Uterus (tissue), 4 donors: ENCODE measurements around the gene MAN2C1. TPM values are rescaled to one million over a fixed set of nuclear protein-coding genes. Genes with fewer than 3 reads are reported as not detected.

ENCODE experiments used
- DNase-seq, 2 donors: peaks; one replicate each; pipeline ENCODE4 v3.0.0-alpha.2; 2019 to 2020
- H3K27ac ChIP-seq, 2 donors: fragments of 200-600 bp; sonication (generic); 1 replicate in 1 of 2; 2 replicates in 1 of 2; pipeline ENCODE4 v1.5.1; 2016 to 2018
- H3K27me3 ChIP-seq, 2 donors: fragments of 200-600 bp; sonication (generic); one replicate each; pipeline ENCODE4 v1.5.1; 2018 to 2019; ENCODE audit warnings: control low read depth in 1 of 2
- H3K36me3 ChIP-seq, 2 donors: fragments of 200-600 bp; sonication (generic); one replicate each; pipeline ENCODE4 v1.5.1; 2019; ENCODE audit warnings: control low read depth in 1 of 2
- H3K4me1 ChIP-seq, 2 donors: fragments of 200-600 bp; sonication (generic); one replicate each; pipeline ENCODE4 v1.5.1; 2018 to 2019; ENCODE audit warnings: control low read depth in 1 of 2
- H3K4me3 ChIP-seq, 2 donors: fragments of 200-600 bp; sonication (generic); 1 replicate in 1 of 2; 2 replicates in 1 of 2; pipeline ENCODE4 v1.5.1; 2018 to 2019; ENCODE audit warnings: mild to moderate bottlenecking in 1 of 2
- H3K9me3 ChIP-seq, 2 donors: fragments of 200-600 bp; sonication (generic); one replicate each; pipeline ENCODE4 v1.5.1; 2019; ENCODE audit warnings: control low read depth in 1 of 2
- POLR2A ChIP-seq, 2 donors: fragments of 450-650 bp; IDR thresholded peaks; one replicate each; pipeline ENCODE4 v1.6.1; 2016; ENCODE audit warnings: antibody characterized with exemption in 2 of 2, mild to moderate bottlenecking in 1 of 2, moderate library complexity in 1 of 2
- intact Hi-C: fragments of 100-400 bp; cut with DNase I; formaldehyde crosslinking; loops from one replicate; pipeline ENCODE4 v1.15.1; 2023; ENCODE audit warnings: low total_unique reads
- microRNA counts, 2 donors: library from miRNA; unstranded; fragments of <30 nt; microRNA quantifications; one replicate each; lab custom pipeline; 2016 to 2017
- microRNA-seq: library from miRNA; unstranded; fragments of <30 nt; microRNA quantifications from one replicate; pipeline ENCODE4, GENCODE V29; 2016; ENCODE audit warnings: borderline microRNAs expressed, borderline replicate concordance
- total RNA-seq, 4 donors: library from RNA; depleted of rRNA in 3 of 4; stranded (reverse); fragments of >200 nt in 3 of 4; gene quantifications; one replicate each; pipeline versions ENCODE4 v1.1.0 to v1.2.4, GENCODE V29; 2014 to 2023
- TF ChIP-seq, protein P1 (sequence below), 4 experiments: fragments of 200-600 bp in 2 of 4; fragments of 450-650 bp in 2 of 4; sonication (generic) in 2 of 4; IDR thresholded peaks; one replicate each; pipeline ENCODE4 v1.5.1; 2016 to 2019; ENCODE audit warnings: antibody characterized with exemption in 4 of 4, mild to moderate bottlenecking in 2 of 4, moderate library complexity in 1 of 4
- donor health status: DM: yes; HTN: yes; CAD: no.

MAN2C1 gene
- total RNA-seq, 4 donors from 2014 or later = 154 to 330 (median 180) TPM

DNA sequence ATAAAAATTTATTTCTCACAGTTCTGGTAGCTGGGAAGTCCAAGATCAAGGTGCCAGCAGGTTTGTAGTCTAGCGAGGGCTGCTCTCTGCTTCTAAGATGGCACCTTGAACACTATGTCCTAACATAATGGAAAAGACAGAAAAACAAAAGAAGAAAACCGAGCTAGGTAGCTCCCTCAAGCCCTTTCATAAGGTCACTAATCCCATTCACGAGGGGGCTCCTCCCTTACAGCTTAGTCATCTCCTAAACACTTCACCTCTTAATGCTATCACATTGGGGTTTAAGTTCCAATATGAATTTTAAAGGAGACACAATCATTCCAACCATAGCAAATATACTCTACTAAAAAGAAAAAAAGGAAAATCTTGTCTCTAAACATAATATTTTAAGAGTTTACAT lies 62.2 kb downstream of the MAN2C1 start:
- H3K4me3 ChIP-seq = no peak overlapping the region
- TF ChIP-seq, protein P1, sequence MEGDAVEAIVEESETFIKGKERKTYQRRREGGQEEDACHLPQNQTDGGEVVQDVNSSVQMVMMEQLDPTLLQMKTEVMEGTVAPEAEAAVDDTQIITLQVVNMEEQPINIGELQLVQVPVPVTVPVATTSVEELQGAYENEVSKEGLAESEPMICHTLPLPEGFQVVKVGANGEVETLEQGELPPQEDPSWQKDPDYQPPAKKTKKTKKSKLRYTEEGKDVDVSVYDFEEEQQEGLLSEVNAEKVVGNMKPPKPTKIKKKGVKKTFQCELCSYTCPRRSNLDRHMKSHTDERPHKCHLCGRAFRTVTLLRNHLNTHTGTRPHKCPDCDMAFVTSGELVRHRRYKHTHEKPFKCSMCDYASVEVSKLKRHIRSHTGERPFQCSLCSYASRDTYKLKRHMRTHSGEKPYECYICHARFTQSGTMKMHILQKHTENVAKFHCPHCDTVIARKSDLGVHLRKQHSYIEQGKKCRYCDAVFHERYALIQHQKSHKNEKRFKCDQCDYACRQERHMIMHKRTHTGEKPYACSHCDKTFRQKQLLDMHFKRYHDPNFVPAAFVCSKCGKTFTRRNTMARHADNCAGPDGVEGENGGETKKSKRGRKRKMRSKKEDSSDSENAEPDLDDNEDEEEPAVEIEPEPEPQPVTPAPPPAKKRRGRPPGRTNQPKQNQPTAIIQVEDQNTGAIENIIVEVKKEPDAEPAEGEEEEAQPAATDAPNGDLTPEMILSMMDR (IDR thresholded peaks at IDR 0.05) = no peak
- TF ChIP-seq POLR2A (IDR thresholded peaks at IDR 0.05) = no peak
- no peak for DNase-seq
- H3K4me1 ChIP-seq = no peaks in the 10 kb centered on the region
- intact Hi-C loops = no loop called here
- H3K36me3 ChIP-seq = no peaks in the 10 kb centered on the region
- H3K27ac ChIP-seq = no peak overlapping the region
- no peaks in the 10 kb centered on the region for H3K9me3 ChIP-seq
- no peaks in the 10 kb centered on the region for H3K27me3 ChIP-seq

MicroRNAs within 50 kb of the gene (microRNA counts, 767-probe panel; counts per million panel counts)
- 0 counts per million in 2 donors for microRNA hsa-miR-631 (lab: Ali Mortazavi, UCI)

Small RNA genes within 50 kb of the gene (microRNA-seq; reads per million reads assigned to microRNA genes)
- gene MIR631 = not detected

Other genes with a start within 250 kb of the MAN2C1 start
- gene C15orf39, start 166.7 kb downstream of the MAN2C1 start, total RNA-seq = 10 to 100 TPM in 2 of 4 donors, 1 to 10 TPM in 2; 4.6 to 43.9 (median 14.1) TPM
- not detected for gene GOLGA6C, start 110.3 kb downstream of the MAN2C1 start, total RNA-seq
- not detected for gene GOLGA6D, start 85.8 kb downstream of the MAN2C1 start, total RNA-seq
- gene COMMD4, start 32.5 kb downstream of the MAN2C1 start, total RNA-seq = 10 to 100 TPM; 29.9 to 53.0 (median 37.9) TPM
- 100 to 1,000 TPM in 1 of 4 donors, 10 to 100 TPM in 2, 1 to 10 TPM in 1; 6.5 to 155 (median 37.2) TPM for gene NEIL1, start 21.6 kb downstream of the MAN2C1 start, total RNA-seq
- gene SIN3A, start 83.1 kb upstream of the MAN2C1 start, total RNA-seq = 100 to 1,000 TPM in 1 of 4 donors, 10 to 100 TPM in 3; 20.3 to 116 (median 55.2) TPM
- 10 to 100 TPM in 2 of 4 donors, 1 to 10 TPM in 2; 5.6 to 33.0 (median 18.9) TPM for gene PTPN9, start 210.7 kb upstream of the MAN2C1 start, total RNA-seq